AG10803 (cell line): ENCODE data around the gene HUS1B.

Experiments
- DNase-seq: peaks from one replicate; pipeline ENCODE4 v3.0.0; 2010; ENCODE audit warnings: low read depth
- H3K4me3 ChIP-seq: 2 replicates; pipeline ENCODE4 v1.5.1; 2011; ENCODE audit warnings: mild to moderate bottlenecking, low read length, control low read depth
- TF ChIP-seq, protein P1 (sequence below): conservative IDR thresholded peaks from 2 replicates; pipeline ENCODE4 v1.5.1; 2011; ENCODE audit warnings: mild to moderate bottlenecking, low read length, control low read depth, inconsistent platforms

The HUS1B gene

DNA sequence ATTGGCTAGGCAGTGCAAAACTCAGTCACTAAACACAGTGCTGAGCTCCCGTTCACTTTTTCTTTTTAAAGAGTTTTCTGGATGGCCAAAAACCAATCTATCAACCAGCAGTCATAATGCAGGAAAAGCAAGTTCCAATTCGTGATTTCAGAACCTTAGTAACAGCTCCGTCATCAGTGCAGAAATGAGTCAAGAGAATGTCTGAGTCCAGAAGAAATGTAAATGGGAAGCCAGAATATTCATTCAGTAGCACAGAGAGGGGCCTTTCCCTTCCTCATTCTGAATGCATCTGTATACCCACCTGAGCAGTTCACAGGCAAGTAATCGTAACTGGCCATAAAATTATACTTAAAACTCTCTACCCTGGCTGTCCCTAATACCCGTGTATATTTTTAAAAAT is 20.4 kb downstream of the HUS1B start:
- TF ChIP-seq, protein P1, sequence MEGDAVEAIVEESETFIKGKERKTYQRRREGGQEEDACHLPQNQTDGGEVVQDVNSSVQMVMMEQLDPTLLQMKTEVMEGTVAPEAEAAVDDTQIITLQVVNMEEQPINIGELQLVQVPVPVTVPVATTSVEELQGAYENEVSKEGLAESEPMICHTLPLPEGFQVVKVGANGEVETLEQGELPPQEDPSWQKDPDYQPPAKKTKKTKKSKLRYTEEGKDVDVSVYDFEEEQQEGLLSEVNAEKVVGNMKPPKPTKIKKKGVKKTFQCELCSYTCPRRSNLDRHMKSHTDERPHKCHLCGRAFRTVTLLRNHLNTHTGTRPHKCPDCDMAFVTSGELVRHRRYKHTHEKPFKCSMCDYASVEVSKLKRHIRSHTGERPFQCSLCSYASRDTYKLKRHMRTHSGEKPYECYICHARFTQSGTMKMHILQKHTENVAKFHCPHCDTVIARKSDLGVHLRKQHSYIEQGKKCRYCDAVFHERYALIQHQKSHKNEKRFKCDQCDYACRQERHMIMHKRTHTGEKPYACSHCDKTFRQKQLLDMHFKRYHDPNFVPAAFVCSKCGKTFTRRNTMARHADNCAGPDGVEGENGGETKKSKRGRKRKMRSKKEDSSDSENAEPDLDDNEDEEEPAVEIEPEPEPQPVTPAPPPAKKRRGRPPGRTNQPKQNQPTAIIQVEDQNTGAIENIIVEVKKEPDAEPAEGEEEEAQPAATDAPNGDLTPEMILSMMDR, result no peak
- DNase-seq, result no peak
- H3K4me3 ChIP-seq, result no peak overlapping the region

DNA sequence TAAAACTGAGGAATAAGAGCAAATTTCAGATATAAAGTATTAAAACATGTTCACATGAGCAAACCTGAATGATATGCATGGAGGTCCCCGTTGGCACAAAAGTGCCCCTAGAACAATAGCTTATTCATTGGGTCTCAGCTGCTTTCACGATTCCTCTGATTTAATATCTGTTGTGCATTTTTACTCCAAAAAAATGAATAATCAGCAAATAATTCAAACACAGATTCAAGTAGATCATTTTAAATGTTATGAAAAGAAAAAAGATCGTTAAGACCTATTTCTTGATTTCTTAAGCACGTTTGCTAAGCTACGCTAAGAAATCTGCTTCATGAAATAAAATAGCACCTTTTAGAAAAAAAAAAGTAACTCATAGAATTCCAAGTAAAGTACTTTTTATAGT is 21.7 kb downstream of the HUS1B start:
- TF ChIP-seq, protein P1, result no peak
- no peak for DNase-seq

DNA sequence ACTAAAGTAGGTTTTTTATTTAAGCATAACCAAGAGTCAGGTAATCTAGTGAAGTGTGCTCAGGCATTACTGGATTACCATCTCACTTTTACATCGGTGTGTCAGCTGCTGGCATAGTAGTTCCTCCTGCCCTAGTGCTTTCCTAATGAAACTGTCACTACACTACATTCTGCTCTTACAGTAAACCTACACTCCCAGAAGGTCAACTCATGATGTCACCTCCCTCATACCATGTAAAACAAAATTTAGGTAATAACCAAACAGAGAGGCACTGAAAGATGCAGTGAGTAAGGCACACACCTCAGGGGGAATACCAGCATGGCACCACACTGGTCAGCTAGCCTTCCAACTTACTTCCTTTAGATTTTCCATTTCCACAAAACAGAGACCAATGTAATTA is 23.3 kb downstream of the HUS1B start:
- TF ChIP-seq, protein P1, result no peak
- no peak for DNase-seq

More for the DNA sequence above, 21.7 kb downstream of the HUS1B start:
- H3K4me3 ChIP-seq, result no peak overlapping the region

DNA sequence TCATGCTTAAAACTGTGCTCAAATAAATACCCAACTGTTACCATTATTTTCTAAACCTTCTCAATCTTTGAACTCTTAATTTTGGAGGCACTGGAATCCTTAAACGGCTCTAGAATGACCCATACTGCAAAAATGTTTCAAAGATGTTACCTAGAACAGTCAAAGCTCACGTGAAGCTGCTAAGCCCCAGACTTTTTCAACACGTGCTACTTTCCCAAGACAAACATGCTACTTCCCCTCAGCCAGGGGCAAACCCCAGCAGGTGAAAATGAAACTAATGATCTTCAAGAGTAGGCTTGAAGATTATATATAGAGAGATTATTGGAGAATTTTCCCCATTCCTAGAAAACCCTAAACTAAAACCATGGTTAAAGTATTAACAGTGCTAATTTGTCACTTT is 28.1 kb downstream of the HUS1B start:
- no peak overlapping the region for H3K4me3 ChIP-seq
- DNase-seq, result no peak
- TF ChIP-seq, protein P1, result no peak

More for the DNA sequence above, 23.3 kb downstream of the HUS1B start:
- no peak overlapping the region for H3K4me3 ChIP-seq

DNA sequence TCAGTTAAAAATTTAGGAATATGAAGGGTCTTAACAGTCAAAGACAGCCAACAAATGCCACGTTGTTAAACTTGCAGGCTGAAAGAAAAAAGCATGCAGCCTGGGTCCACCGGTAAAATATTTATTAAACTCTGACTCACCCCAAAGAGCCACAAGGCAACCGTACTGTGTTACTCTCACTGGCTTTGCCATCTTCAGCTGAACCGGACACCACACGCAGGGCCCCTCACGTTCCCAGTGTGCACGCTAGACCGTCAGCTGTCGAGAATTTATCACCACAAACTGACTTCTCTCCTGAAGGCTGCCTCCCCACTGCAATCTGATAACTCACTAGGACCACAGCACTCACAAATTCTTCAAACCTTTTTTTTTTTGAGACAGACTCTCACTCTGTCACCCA is 30.7 kb downstream of the HUS1B start:
- H3K4me3 ChIP-seq, result no peak overlapping the region
- DNase-seq, result no peak
- TF ChIP-seq, protein P1, result no peak

DNA sequence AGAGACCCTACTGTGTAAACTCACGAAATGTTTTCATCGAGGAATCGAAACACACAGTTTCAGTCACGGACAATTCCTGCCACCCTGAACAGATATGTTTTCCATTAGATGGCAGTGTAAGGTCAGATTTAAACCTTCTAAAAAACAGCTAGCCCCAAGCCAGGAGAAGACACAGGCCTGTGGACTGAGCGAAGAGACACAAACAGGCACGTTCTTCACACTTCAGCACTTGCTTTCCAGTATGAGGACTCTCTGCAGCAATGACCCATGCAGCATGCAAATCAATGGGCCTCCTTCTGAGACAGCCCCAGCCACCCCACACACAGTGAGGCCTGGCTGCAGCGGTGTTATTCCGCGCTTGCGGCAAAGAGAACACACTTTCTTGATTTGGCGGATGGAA is 31.9 kb downstream of the HUS1B start:
- DNase-seq, result peak; percentile 17
- TF ChIP-seq, protein P1, result peak; percentile 16; the same call in 1 of the 2 replicates

DNA sequence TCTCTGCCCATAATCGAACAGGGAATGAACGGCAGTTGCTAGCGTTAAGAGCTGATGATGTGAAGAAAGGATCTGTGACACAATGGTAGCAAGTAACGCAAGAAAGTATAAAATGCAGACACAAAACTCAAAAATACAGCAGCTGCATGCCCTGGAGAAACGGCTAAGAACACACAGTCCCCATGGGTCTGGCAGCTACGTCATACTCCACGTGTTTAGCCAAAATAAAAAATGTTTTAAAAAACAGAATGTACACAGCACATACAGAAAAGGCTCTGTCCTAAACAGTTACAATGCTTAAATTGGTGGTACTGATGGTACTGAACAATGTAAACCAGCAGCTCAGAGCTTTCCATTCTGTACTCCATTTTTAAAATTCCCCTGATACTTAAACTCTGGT is 34.4 kb downstream of the HUS1B start:
- H3K4me3 ChIP-seq, result no peak overlapping the region
- DNase-seq, result no peak
- TF ChIP-seq, protein P1, result no peak

More for the DNA sequence above, 31.9 kb downstream of the HUS1B start:
- H3K4me3 ChIP-seq, result no peak overlapping the region
